ENCODE measurements around the gene NEURL1. TPM values are rescaled to one million over a fixed set of nuclear protein-coding genes. Genes with fewer than 3 reads are reported as not detected.
"Not testable (repeated sequence)": the region's sequence is repeated elsewhere in the genome, so short reads cannot be mapped to it uniquely, and the experiment has no call there.

NEURL1 gene
- polyA plus RNA-seq, 1 donor = 40.5 TPM

GRCh38 chr10:103622935-103623574 lies 129.6 kb downstream of the NEURL1 start:
- DNase-seq (ENCODE audit: low read depth) = no peak

- no peak for DNase-seq (ENCODE audit: low read depth)
These were observed 132.7 kb downstream of the NEURL1 start for GRCh38 chr10:103626178-103626577.

- DNase-seq (ENCODE audit: low read depth) = no peak
These were observed 133.8 kb downstream of the NEURL1 start for GRCh38 chr10:103627111-103627892.

- DNase-seq (ENCODE audit: low read depth) = no peak
These were observed 134.4 kb downstream of the NEURL1 start for GRCh38 chr10:103627893-103628292.

- no peak for DNase-seq (ENCODE audit: low read depth)
These were observed 136.1 kb downstream of the NEURL1 start for GRCh38 chr10:103629581-103629980.

- no peak for DNase-seq (ENCODE audit: low read depth)
These were observed 136.7 kb downstream of the NEURL1 start for GRCh38 chr10:103630156-103630555.

- DNase-seq (ENCODE audit: low read depth) = no peak
These were observed 138.7 kb downstream of the NEURL1 start for GRCh38 chr10:103632247-103632642.

GRCh38 chr10:103632871-103633270 lies 139.4 kb downstream of the NEURL1 start:
- not testable (repeated sequence) for DNase-seq (ENCODE audit: low read depth)

- no peak for DNase-seq (ENCODE audit: low read depth)
These were observed 140.3 kb downstream of the NEURL1 start for GRCh38 chr10:103633846-103634245.

- no peak for DNase-seq (ENCODE audit: low read depth)
These were observed 142.1 kb downstream of the NEURL1 start for GRCh38 chr10:103635580-103635979.

GRCh38 chr10:103636492-103636891 lies 143.0 kb downstream of the NEURL1 start:
- DNase-seq (ENCODE audit: low read depth) = no peak

GRCh38 chr10:103637011-103637410 lies 143.5 kb downstream of the NEURL1 start:
- DNase-seq (ENCODE audit: low read depth) = no peak

GRCh38 chr10:103637927-103638557 lies 144.5 kb downstream of the NEURL1 start:
- no peak for DNase-seq (ENCODE audit: low read depth)

- no peak for DNase-seq (ENCODE audit: low read depth)
These were observed 145.4 kb downstream of the NEURL1 start for GRCh38 chr10:103638948-103639347.

GRCh38 chr10:103640436-103641181 lies 147.1 kb downstream of the NEURL1 start:
- DNase-seq (ENCODE audit: low read depth) = no peak

GRCh38 chr10:103641326-103641725 lies 147.8 kb downstream of the NEURL1 start:
- no peak for DNase-seq (ENCODE audit: low read depth)

Other genes with a start within 250 kb of the NEURL1 start
- not detected for gene RPEL1, start 247.8 kb upstream of the NEURL1 start, polyA plus RNA-seq (ENCODE audit: insufficient read length)
- 0.15 TPM for gene INA, start 216.6 kb upstream of the NEURL1 start, polyA plus RNA-seq (ENCODE audit: insufficient read length)
- gene PCGF6, start 142.6 kb upstream of the NEURL1 start, polyA plus RNA-seq (ENCODE audit: insufficient read length) = 8.5 TPM
- 3.8 TPM for gene TAF5, start 125.7 kb upstream of the NEURL1 start, polyA plus RNA-seq (ENCODE audit: insufficient read length)
- 225 TPM for gene ATP5MK, start 97.2 kb upstream of the NEURL1 start, polyA plus RNA-seq (ENCODE audit: insufficient read length)
- 24.6 TPM for gene PDCD11, start 97.1 kb upstream of the NEURL1 start, polyA plus RNA-seq (ENCODE audit: insufficient read length)
- gene CALHM2, start 41.3 kb upstream of the NEURL1 start, polyA plus RNA-seq (ENCODE audit: insufficient read length) = 14.4 TPM
- 0.04 TPM for gene CALHM1, start 34.8 kb upstream of the NEURL1 start, polyA plus RNA-seq (ENCODE audit: insufficient read length)
- not detected for gene CALHM3, start 14.5 kb upstream of the NEURL1 start, polyA plus RNA-seq (ENCODE audit: insufficient read length)

Data from forelimb muscle (tissue), 1 donor.